Measurements from ENCODE around the gene PIK3R5.

The PIK3R5 gene

GRCh38 chr17:8835631-8836364 is 129.7 kb downstream of the PIK3R5 start:
- Histone ChIP-seq H3K9ac (no peak overlapping the region), H3K27ac (no peak overlapping the region), H3K27me3 (ENCODE audit: insufficient read depth, low read depth) (no peaks in the 10 kb centered on the region), H3K4me1 (ENCODE audit: low read depth, poor library complexity, severe bottlenecking) (no peaks in the 10 kb centered on the region), H3K4me2 (no peak overlapping the region), H3K4me3 (IDR thresholded peaks at IDR 0.05; ENCODE audit: insufficient read depth, low read depth, low read length) (no peak overlapping the region), H4K20me1 (ENCODE audit: insufficient read depth) (no peaks in the 10 kb centered on the region), H2AFZ (ENCODE audit: low read depth) (no peak overlapping the region), H3K36me3 (ENCODE audit: insufficient read depth) (no peaks in the 10 kb centered on the region), H3K79me2 (ENCODE audit: insufficient read depth, low read depth) (no peaks in the 10 kb centered on the region)
- no peak for TF ChIP-seq CTCF (conservative IDR thresholded peaks at IDR 0.05; ENCODE audit: low read depth, low read length)

- H3K9ac ChIP-seq, result no peak overlapping the region
- no peak for TF ChIP-seq CTCF (conservative IDR thresholded peaks at IDR 0.05; ENCODE audit: low read depth, low read length)
- H2AFZ ChIP-seq (ENCODE audit: low read depth), result no peak overlapping the region
- H3K4me1 ChIP-seq (ENCODE audit: low read depth, poor library complexity, severe bottlenecking), result no peaks in the 10 kb centered on the region
- H4K20me1 ChIP-seq (ENCODE audit: insufficient read depth), result no peaks in the 10 kb centered on the region
- no peak overlapping the region for H3K4me3 ChIP-seq (IDR thresholded peaks at IDR 0.05; ENCODE audit: insufficient read depth, low read depth, low read length)
- no peaks in the 10 kb centered on the region for H3K36me3 ChIP-seq (ENCODE audit: insufficient read depth)
- H3K27me3 ChIP-seq (ENCODE audit: insufficient read depth, low read depth), result no peaks in the 10 kb centered on the region
- no peak overlapping the region for H3K4me2 ChIP-seq
- no peak overlapping the region for H3K27ac ChIP-seq
- H3K79me2 ChIP-seq (ENCODE audit: insufficient read depth, low read depth), result no peaks in the 10 kb centered on the region
Observed at GRCh38 chr17:8835106-8835505, 130.4 kb downstream of the PIK3R5 start.

- H2AFZ ChIP-seq (ENCODE audit: low read depth), result no peak overlapping the region
- no peak overlapping the region for H3K9ac ChIP-seq
- no peak overlapping the region for H3K27ac ChIP-seq
- no peaks in the 10 kb centered on the region for H3K79me2 ChIP-seq (ENCODE audit: insufficient read depth, low read depth)
- no peaks in the 10 kb centered on the region for H3K4me1 ChIP-seq (ENCODE audit: low read depth, poor library complexity, severe bottlenecking)
- H3K36me3 ChIP-seq (ENCODE audit: insufficient read depth), result no peaks in the 10 kb centered on the region
- no peak for TF ChIP-seq CTCF (conservative IDR thresholded peaks at IDR 0.05; ENCODE audit: low read depth, low read length)
- H3K4me3 ChIP-seq (IDR thresholded peaks at IDR 0.05; ENCODE audit: insufficient read depth, low read depth, low read length), result no peak overlapping the region
- H3K4me2 ChIP-seq, result no peak overlapping the region
- no peaks in the 10 kb centered on the region for H3K27me3 ChIP-seq (ENCODE audit: insufficient read depth, low read depth)
- H4K20me1 ChIP-seq (ENCODE audit: insufficient read depth), result no peaks in the 10 kb centered on the region
Observed at GRCh38 chr17:8832711-8833352, 132.7 kb downstream of the PIK3R5 start.

GRCh38 chr17:8831234-8831849 is 134.2 kb downstream of the PIK3R5 start:
- Histone ChIP-seq H3K79me2 (ENCODE audit: insufficient read depth, low read depth) (no peaks in the 10 kb centered on the region), H4K20me1 (ENCODE audit: insufficient read depth) (no peaks in the 10 kb centered on the region), H3K4me3 (IDR thresholded peaks at IDR 0.05; ENCODE audit: insufficient read depth, low read depth, low read length) (no peak overlapping the region), H3K36me3 (ENCODE audit: insufficient read depth) (no peaks in the 10 kb centered on the region), H3K9ac (no peak overlapping the region), H3K27me3 (ENCODE audit: insufficient read depth, low read depth) (no peaks in the 10 kb centered on the region), H3K4me1 (ENCODE audit: low read depth, poor library complexity, severe bottlenecking) (no peaks in the 10 kb centered on the region), H3K27ac (no peak overlapping the region), H3K4me2 (no peak overlapping the region), H2AFZ (ENCODE audit: low read depth) (no peak overlapping the region)
- no peak for TF ChIP-seq CTCF (conservative IDR thresholded peaks at IDR 0.05; ENCODE audit: low read depth, low read length)

Measured in KMS-11 (cell line).